Heart left ventricle (tissue), 16 donors: ENCODE data around the gene GSK3B. TPM values are rescaled to one million over a fixed set of nuclear protein-coding genes. Genes with fewer than 3 reads are reported as not detected.

ENCODE experiments used
- ATAC-seq, 4 donors: fragments of 200-7000 bp; cut with Tn5 transposase; one replicate each; pipeline ENCODE4 v1.9.1; 2020 to 2022; ENCODE audit warnings: moderate library complexity in 4 of 4, mild to moderate bottlenecking in 3 of 4, moderate number of reproducible peaks in 1 of 4
- DNase-seq, 5 donors: peaks; one replicate each; pipeline ENCODE4 v3.0.0-alpha.2; 2020
- H3K27ac ChIP-seq, 12 donors: fragments of 200-600 bp; sonication (generic) in 4 of 12; one replicate each; pipeline versions ENCODE4 v1.5.0 to v1.8.0; 2016 to 2022; ENCODE audit warnings: mild to moderate bottlenecking in 2 of 12
- H3K27me3 ChIP-seq, 9 donors: fragments of 200-600 bp; sonication (generic) in 2 of 9; one replicate each; pipeline versions ENCODE4 v1.5.1 to v1.8.0; 2016 to 2022; ENCODE audit warnings: mild to moderate bottlenecking in 3 of 9
- H3K36me3 ChIP-seq, 9 donors: fragments of 200-600 bp; sonication (generic) in 2 of 9; one replicate each; pipeline versions ENCODE4 v1.5.0 to v1.8.0; 2018 to 2022; ENCODE audit warnings: mild to moderate bottlenecking in 2 of 9
- H3K4me1 ChIP-seq, 12 donors: fragments of 200-600 bp; sonication (generic) in 4 of 12; one replicate each; pipeline versions ENCODE4 v1.5.0 to v1.8.0; 2016 to 2022; ENCODE audit warnings: mild to moderate bottlenecking in 3 of 12
- H3K4me3 ChIP-seq, 12 donors: fragments of 200-600 bp; sonication (generic) in 4 of 12; one replicate each; pipeline versions ENCODE4 v1.5.0 to v1.8.0; 2017 to 2022; ENCODE audit warnings: mild to moderate bottlenecking in 9 of 12, moderate library complexity in 4 of 12
- H3K9me3 ChIP-seq, 12 donors: fragments of 200-600 bp; sonication (generic) in 4 of 12; one replicate each; pipeline versions ENCODE4 v1.5.0 to v1.8.0; 2016 to 2022; ENCODE audit warnings: mild to moderate bottlenecking in 1 of 12
- POLR2A ChIP-seq, 2 donors: fragments of 450-650 bp; IDR thresholded peaks; one replicate each; pipeline ENCODE4 v1.6.1; 2017; ENCODE audit warnings: antibody characterized with exemption in 2 of 2, mild to moderate bottlenecking in 2 of 2, moderate library complexity in 2 of 2
- WGBS, 4 donors: extraction: QIAGEN DNeasy Blood & Tissue Kit in 2 of 4; methylation state at CpG; one replicate each; pipeline versions ENCODE4 v1.1.5 to v1.1.7; 2013 to 2018; 5-methylcytosine and 5-hydroxymethylcytosine counted together
- intact Hi-C, 10 donors: fragments of 100-400 bp; cut with DNase I; formaldehyde crosslinking; loops; one replicate each; pipeline versions ENCODE4 v1.11.1 to v1.14.2; 2022
- polyA plus RNA-seq, 2 donors: library from polyadenylated mRNA; stranded (reverse); fragments of 200-250 nt; gene quantifications; one replicate each; pipeline ENCODE4 v1.2.3, GENCODE V29; 2013
- total RNA-seq, 9 donors: library from RNA; depleted of rRNA in 2 of 9; stranded (reverse); fragments of >200 nt in 2 of 9; fragmentation: NEBNext Ultra II Directional in 3 of 9; extraction: Animal tissue kit (Norgen Biotek cat#: 25700) in 3 of 9; gene quantifications; one replicate each; pipeline versions ENCODE4 v1.1.0 to v1.2.4, GENCODE V29; 2016 to 2023
- TF ChIP-seq, protein P1 (sequence below), 12 donors: fragments of 200-600 bp; sonication (generic) in 4 of 12; IDR thresholded peaks; one replicate each; pipeline versions ENCODE4 v1.5.0 to v1.8.0; 2018 to 2022; ENCODE audit warnings: antibody characterized with exemption in 12 of 12, mild to moderate bottlenecking in 5 of 12
- donor health status: ischemic (EF 13 %, LVEDD 7.1; RV severe dilation, severe dysfunction).
- donor health status: healthy with polysubstance abuse.
- donor health status: DM: no; HTN: yes; CAD: no.
- donor health status: DM: no; HTN: no; CAD: no.
- donor health status: ischemic (EF 25% LVEDD 6.9; RV normal size, moderate dysfunction).
- donor health status: ischemic (EF 25% LVEDD 5.7; RV mildly dilated, moderate dysfunction).
- donor health status: healthy.
- donor health status: DM: yes; HTN: yes; CAD: no.
- donor health status: ischemic (EF 35%, LVEDD 5.7; RV mildly dilated, moderate dysfunction).
- donor health status: nonischemic (EF 11% LVEDD 7.7; RV severe dilation, severe dysfunction).
- donor health status: DM: yes; HTN: yes; CAD: no.
- donor health status: PGD.
- donor health status: ischemic (EF 29% LVEDD 5.4; RV normal size, mild dysfunction).
- donor health status: nonischemic (EF 23%, LVEDD 6.1; RV moderate dilation, normal function).

The GSK3B gene
- total and polyA plus RNA-seq, 11 donors = 8.8 to 58.9 (median 41.2) TPM

DNA sequence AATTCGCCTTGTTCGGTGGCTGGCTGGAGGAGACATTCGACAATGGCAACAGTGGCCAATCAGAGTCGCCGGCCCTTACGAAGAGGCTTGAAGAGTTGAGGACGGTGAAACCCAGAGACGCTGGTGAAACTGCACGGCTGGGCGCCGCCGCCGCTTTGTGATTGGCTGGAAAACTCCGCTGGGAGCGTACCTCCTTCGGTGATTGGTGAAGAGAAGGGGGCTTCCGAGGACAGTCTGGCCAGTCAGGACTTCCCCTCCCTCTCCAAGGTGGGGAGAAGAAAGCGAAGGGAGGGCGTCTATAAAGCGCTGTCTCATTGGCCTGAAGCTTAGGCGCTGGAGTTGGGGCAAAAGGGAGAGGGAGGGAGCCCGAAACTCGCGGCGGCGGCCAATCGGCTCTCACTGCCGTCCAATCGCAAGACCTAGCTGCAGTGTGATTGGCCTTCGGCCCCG is 554 bp upstream of the GSK3B start:
- peaks cover 9 to 37% (median 28%) of the 10 kb centered on the region in 12 donors for H3K4me1 ChIP-seq
- peak overlapping the region; percentile 95 to 100 (median 99) for H3K27ac ChIP-seq
- DNase-seq (peak in 3 of 5 donors; percentile 98 to 100 (median 99)), ATAC-seq (peak; percentile 88 to 94 (median 92))
- H3K9me3 ChIP-seq = no peaks in the 10 kb centered on the region
- H3K36me3 ChIP-seq = peaks cover 0 to 8% (median 0%) of the 10 kb centered on the region in 9 donors
- H3K4me3 ChIP-seq = peak overlapping the region; percentile 53 to 96 (median 82)
- TF ChIP-seq, protein P1, sequence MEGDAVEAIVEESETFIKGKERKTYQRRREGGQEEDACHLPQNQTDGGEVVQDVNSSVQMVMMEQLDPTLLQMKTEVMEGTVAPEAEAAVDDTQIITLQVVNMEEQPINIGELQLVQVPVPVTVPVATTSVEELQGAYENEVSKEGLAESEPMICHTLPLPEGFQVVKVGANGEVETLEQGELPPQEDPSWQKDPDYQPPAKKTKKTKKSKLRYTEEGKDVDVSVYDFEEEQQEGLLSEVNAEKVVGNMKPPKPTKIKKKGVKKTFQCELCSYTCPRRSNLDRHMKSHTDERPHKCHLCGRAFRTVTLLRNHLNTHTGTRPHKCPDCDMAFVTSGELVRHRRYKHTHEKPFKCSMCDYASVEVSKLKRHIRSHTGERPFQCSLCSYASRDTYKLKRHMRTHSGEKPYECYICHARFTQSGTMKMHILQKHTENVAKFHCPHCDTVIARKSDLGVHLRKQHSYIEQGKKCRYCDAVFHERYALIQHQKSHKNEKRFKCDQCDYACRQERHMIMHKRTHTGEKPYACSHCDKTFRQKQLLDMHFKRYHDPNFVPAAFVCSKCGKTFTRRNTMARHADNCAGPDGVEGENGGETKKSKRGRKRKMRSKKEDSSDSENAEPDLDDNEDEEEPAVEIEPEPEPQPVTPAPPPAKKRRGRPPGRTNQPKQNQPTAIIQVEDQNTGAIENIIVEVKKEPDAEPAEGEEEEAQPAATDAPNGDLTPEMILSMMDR (IDR thresholded peaks at IDR 0.05) = no peak
- no peak for TF ChIP-seq POLR2A (IDR thresholded peaks at IDR 0.05)
- no peaks in the 10 kb centered on the region for H3K27me3 ChIP-seq
- 0% methylated on average over 23 to 31 of the region's 31 CpGs for WGBS, 4 donors
- intact Hi-C loops = loop anchor here in 9 of 10 donors (5.0 to 10.0 kb wide), 12 partner anchors 50 to 460 kb away; no protein-coding TSS in a partner anchor

DNA sequence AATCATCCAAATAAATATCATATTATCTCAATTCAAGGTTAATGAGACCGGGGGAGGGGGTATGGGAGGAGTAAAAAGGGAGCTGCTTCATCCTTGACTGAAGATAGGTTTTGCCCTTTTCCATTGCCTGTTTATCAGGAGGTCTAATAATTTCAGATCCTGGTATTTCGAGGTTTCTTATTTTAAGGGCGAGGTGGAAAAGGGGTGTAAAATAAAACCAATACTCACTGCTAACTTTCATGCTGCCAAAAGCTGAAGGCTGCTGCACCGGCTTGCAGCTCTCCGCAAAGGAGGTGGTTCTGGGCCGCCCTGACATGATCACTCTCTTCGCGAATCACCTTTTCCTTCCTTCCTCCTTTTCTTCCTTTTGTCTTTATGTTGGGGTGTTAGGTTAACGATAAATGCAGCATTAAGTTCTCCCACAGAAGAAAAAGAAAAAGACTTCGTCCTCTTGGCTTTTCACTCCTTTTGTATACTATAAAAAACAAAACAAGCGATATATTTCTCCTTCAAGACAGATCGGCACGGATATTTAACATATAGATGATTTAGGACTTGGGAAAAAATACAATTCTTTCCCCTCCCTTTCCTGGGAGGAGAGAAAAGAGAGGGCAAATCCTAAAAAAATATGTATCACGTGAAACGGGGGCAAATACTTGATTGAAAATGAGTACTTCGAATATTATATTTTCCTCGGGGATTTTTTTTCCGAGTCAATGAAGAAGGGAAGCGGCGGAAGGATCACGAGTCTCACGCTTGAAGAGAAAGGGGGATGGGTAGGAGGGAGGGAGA is 932 bp downstream of the GSK3B start:
- WGBS, 4 donors = 0 to 1% (median 0%) methylated on average over 22 of the region's 22 CpGs
- no peaks in the 10 kb centered on the region for H3K9me3 ChIP-seq
- intact Hi-C loops = loop anchor here in 8 of 10 donors (5.0 to 10.0 kb wide), 10 partner anchors 51 to 461 kb away; no protein-coding TSS in a partner anchor
- TF ChIP-seq POLR2A (IDR thresholded peaks at IDR 0.05) = no peak
- TF ChIP-seq, protein P1 (IDR thresholded peaks at IDR 0.05) = no peak
- H3K4me3 ChIP-seq = peak overlapping the region; percentile 71 to 96 (median 86)
- H3K27ac ChIP-seq = peak overlapping the region; percentile 95 to 100 (median 99)
- no peak for ATAC-seq
- peaks cover 0 to under 1% (median 0%) of the 10 kb centered on the region in 9 donors for H3K36me3 ChIP-seq
- peak in 2 of 5 donors; percentile 20 to 41 for DNase-seq
- peaks cover 11 to 51% (median 41%) of the 10 kb centered on the region in 12 donors for H3K4me1 ChIP-seq
- no peaks in the 10 kb centered on the region for H3K27me3 ChIP-seq

DNA sequence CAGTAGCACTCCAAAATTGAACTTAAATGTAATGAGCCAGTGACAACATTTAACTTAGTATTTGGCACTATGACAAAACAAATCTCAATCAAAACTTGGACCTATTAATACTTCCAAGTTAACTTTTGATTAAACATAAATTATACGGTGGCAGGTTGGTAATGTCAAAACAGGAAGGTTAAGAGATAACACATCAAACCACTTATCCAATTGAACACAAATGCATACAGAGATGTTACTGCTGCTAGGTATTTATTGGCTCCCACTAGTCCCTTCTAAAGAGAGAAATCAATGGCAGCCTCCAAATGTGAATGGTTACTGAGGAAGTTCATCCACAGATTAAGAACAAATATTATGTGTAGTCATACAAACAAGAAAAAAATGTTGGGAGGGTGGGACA is 1.8 kb downstream of the GSK3B start:
- ATAC-seq (no peak), DNase-seq (no peak)
- TF ChIP-seq POLR2A (IDR thresholded peaks at IDR 0.05) = no peak
- TF ChIP-seq, protein P1 (IDR thresholded peaks at IDR 0.05) = no peak
- no peaks in the 10 kb centered on the region for H3K36me3 ChIP-seq
- peak overlapping the region in 7 of 12 donors; percentile 97 to 100 (median 99) for H3K27ac ChIP-seq
- no peaks in the 10 kb centered on the region for H3K9me3 ChIP-seq
- peaks cover 11 to 50% (median 38%) of the 10 kb centered on the region in 12 donors for H3K4me1 ChIP-seq
- H3K27me3 ChIP-seq = no peaks in the 10 kb centered on the region
- H3K4me3 ChIP-seq = peak overlapping the region; percentile 71 to 96 (median 86)
- 0 to 2% (median 0%) methylated on average over 1 of the region's 1 CpG for WGBS, 4 donors
- intact Hi-C loops = loop anchor here in 8 of 10 donors (5.0 to 10.0 kb wide), 10 partner anchors 52 to 462 kb away; no protein-coding TSS in a partner anchor

DNA sequence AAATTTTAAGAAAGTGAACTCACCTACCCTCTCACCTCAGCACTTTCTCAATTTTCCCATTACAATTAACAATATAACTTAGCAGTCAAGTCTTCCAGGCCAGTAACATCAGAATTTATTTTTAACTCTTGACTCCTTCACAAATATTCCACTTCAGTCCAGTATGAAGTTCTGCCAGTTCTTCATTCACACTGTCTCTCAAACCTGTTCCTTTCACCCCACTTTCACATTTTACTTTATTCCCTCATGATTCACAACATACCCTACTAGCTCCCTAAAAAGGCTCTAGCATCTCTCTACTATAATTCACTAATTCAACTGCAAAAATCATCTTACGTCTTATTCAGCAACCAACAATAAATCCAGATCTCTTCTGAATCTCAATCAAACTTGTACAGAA is 3.8 kb downstream of the GSK3B start:
- Histone ChIP-seq H3K4me1 (peaks cover 0 to 55% (median 35%) of the 10 kb centered on the region in 12 donors), H3K27ac (peak overlapping the region in 7 of 12 donors; percentile 29 to 99 (median 47)), H3K4me3 (peak overlapping the region in 11 of 12 donors; percentile 71 to 96 (median 87)), H3K27me3 (no peaks in the 10 kb centered on the region), H3K36me3 (no peaks in the 10 kb centered on the region), H3K9me3 (no peaks in the 10 kb centered on the region)
- 0 to 35% (median 24%) methylated on average over 1 of the region's 1 CpG for WGBS, 4 donors
- ATAC-seq (no peak), DNase-seq (no peak)
- intact Hi-C loops = loop anchor here in 8 of 10 donors (5.0 to 10.0 kb wide), 10 partner anchors 54 to 464 kb away; no protein-coding TSS in a partner anchor
- TF ChIP-seq, protein P1 (IDR thresholded peaks at IDR 0.05) = no peak
- no peak for TF ChIP-seq POLR2A (IDR thresholded peaks at IDR 0.05)
